Sciatic nerve (tissue), 2 donors: Measurements from ENCODE around the gene VAT1L. TPM values are rescaled to one million over a fixed set of nuclear protein-coding genes. Genes with fewer than 3 reads are reported as not detected.

Experiments used
- ATAC-seq: fragments of 200-7000 bp; cut with Tn5 transposase; one replicate; pipeline ENCODE4 v1.9.1; 2020; ENCODE audit warnings: mild to moderate bottlenecking, moderate library complexity
- DNase-seq: peaks from one replicate; pipeline ENCODE4 v3.0.0-alpha.2; 2020; ENCODE audit warnings: low spot score
- intact Hi-C: fragments of 100-400 bp; cut with DNase I; formaldehyde crosslinking; loops from one replicate; pipeline ENCODE4 v1.14.2; 2022
- total RNA-seq: library from RNA; stranded (reverse); fragmentation: NEBNext Ultra II Directional; extraction: Animal tissue kit (Norgen Biotek cat#: 25700); gene quantifications from one replicate; pipeline ENCODE4 v1.2.1, GENCODE V29; 2021
- donor health status: DM: no; HTN: no; CAD: no.
- donor health status: DM: no; HTN: no; CAD: no.

Gene VAT1L
- total RNA-seq, 1 donor from 2014 or later, result 36.1 TPM

DNA sequence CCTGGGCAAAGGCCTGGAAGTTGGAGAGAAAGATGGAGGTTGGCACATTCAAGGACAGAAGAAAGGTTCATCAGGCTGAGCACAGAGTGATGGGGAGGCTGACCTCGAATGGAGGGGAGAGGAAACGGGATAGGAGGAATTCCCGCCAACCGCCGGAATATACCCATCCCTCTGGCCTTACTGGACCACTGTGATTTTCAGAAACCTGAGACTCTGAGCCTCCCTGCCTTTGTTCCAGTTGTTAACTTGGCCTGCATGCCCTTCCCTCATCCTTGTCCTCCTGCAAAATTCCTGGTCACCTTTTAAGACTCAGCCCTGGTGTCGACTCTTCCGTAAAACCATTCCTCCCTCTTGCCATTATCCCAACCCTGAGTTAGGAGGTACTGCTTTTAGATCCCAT, 107.6 kb downstream of the VAT1L start:
- intact Hi-C loops, result no loop called here
- ATAC-seq (no peak), DNase-seq (no peak)

DNA sequence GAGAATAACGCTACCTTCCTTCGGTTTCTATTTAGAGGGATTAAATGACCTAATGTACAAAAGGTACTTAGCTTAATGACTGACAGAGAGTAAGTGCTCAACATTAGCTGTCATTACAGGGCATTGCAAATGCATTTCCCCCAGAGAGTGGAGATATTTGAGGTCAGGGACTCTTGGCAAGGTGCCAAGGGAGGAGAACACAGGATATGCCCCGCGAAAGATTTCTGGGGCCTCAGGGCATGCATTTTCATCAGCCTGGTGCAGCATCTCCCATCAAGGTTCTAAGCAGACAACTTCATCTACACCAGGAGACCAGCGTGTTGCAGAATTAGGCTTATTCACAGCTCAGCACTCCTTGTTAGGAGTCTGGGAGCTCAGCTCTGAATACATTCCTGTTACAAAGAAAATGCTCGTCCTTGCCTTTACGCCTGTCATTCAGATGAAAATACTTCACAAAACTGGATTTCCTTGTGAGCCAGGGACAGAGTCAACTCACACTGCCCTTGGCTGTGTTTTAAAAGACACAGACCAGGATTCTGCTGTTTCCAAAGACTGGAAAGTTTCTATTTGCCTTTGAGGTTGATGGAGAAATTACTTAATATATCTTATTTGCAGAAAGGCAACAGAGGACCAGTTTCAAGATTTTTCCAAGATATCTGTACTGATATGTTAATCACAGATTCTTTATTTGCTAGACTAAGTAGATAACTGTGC, 108.2 kb downstream of the VAT1L start:
- no peak for ATAC-seq
- no peak for DNase-seq
- intact Hi-C loops, result no loop called here

DNA sequence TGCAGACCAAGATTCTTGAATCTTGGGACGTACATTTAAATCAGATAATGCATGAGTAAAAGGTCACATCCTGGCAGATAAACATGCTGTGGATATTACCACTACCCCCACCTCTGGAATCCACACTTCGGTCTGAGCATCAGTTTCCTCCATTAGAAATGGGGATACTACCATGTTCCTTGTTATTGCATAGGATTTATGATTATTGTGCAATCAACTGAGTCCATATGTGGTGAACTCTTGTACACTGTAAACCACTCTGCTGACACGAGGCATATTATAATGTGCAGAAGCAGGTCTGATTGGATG, 108.7 kb downstream of the VAT1L start:
- ATAC-seq (no peak), DNase-seq (no peak)
- intact Hi-C loops, result no loop called here

DNA sequence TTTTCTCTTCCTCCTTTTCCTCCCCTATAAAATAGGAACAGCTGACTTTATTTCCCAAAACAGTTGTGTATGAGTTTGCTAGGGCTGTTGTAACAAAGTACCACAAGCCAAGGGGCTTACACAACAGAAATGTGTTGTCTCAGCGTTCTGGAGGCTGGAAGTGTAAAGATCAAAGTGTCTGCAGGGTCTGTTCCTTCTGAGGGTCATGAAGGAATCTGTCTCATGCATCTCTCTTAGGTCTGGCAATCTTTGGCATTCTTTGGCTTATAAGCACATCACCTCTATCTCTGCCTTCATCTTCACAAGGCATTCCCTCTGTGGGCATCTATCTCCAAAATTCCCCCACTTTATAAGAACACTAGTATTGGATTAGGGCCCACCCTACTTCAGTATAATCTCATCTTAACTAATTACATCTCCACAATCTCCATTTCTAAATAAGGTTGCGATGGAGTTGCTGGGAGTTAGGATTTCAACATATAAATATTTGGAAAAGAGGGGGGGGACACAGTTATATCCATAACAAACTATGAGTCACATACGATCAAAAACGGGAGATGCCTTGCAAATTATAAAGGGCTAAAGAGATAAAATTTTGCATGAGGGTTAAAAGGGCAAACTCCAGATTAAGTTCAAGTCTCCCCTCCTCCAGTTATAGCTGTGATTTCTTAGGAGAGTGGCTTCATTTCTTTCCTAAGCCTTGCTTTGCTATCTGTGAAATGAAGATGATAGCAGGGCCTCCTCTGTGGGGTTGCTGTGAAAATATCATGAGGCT, 109.7 kb downstream of the VAT1L start:
- DNase-seq, result no peak
- intact Hi-C loops, result no loop called here
- no peak for ATAC-seq

DNA sequence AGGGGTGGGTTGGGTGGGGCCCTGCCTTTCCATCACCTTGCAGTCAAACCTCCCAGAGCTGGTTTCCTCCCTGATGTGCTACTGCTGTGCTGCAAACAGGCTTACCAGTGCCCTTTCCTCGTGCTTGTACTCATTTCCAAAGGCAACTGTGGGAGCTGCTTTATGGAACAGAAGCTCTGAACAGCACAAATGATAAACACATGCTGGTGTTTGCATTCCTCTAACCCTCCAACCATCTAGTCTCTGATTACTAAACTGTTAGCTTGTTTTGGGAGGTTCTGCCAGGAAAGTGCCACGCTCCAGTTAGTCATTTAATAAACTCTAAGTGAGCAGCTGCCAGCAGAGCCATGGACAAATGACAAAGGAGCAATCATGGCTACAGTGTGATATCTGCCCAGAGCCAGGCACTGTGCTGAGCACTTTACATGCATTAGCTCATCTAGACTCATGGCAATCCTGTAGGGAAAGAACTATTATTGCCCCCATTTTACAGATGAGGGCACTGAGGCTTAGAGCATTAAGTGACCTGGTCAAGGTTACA, 110.4 kb downstream of the VAT1L start:
- intact Hi-C loops, result no loop called here
- ATAC-seq (peak; percentile 15), DNase-seq (no peak)

DNA sequence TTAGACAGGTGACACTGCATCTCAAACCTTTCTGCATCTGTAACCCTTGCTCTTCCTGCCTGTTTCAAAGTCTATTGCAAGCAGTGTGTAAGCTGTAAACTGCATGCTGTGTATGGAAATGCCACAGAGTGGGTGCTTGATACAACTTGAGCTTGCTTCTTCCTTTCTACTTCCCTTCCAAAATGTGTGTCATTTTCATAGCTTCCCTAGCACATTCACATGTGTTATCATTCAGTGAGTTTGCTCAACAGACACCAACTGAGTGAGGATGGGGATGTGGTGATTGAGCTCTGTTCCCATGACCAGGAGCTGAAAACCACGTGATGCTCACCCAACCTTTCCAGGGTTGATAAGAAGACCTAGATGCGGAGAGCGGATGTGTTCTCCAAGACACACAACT, 111.1 kb downstream of the VAT1L start:
- no peak for DNase-seq
- intact Hi-C loops, result no loop called here
- ATAC-seq, result no peak

DNA sequence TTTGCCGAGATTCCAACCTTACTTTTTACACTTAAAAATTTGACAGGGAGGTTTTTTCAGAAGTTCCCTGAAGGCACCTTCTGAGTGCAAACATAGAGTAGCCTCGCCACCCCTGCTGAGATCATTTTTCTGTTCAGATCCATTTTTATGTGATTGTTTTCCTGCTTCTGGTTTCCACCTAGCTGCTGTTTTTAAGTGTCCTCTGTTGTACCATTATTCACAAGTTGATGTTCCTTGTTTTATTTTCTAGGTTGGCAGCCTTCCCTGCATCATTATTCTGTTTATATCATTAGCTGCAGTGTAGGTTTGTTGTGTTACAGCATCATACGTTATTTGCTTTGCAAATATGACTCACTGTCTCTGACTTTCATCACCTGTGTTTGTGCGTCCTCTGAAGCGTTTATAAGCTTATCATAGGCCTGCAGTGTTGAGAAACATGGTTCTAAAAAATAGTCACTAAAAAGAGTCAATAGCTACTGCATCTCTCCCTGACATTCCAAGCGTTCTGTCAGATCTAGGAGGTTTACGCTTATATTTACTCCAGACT, 117.1 kb downstream of the VAT1L start:
- no peak for ATAC-seq

DNA sequence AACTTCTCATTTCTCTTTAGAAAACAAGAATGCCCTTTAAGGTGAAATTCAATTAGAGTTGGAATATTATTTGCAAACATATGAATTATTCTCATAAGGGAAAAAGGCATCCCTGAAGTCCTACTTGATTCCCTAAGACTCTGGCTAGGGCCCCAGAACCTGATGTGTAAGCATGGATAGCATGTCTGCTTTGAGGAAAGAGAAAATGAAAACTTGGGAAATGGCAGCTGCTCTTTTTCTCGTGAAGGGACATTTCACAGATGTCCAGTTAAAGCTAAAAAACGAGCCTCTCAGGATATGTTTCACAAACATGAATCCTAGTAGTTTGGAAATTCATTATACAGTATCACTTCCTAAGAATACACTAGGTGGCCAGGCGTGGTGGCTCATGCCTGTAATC, 121.7 kb downstream of the VAT1L start:
- DNase-seq, result no peak
- intact Hi-C loops, result no loop called here
- no peak for ATAC-seq

More for the DNA sequence above, 117.1 kb downstream of the VAT1L start:
- intact Hi-C loops, result no loop called here
- DNase-seq, result no peak

DNA sequence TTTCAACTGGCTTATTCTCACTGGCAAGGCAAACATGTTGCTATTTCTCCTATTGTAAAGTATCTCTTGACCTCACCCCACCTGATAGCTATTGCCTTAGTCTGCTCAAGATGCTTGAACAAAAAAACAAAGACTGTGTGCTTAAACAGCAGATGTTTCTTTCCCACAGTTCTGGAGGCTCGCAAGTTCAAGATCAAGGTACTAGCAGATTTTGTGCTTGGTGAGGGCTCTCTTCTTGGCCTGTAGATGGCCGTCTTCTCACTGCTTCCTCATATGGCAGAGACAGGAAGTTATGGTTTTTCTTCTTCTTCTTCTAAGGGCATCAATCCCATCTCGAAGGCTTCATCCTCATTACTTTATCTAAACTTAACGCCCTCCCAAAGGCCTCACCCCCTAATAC, 124.3 kb downstream of the VAT1L start:
- intact Hi-C loops, result no loop called here
- ATAC-seq (no peak), DNase-seq (no peak)

DNA sequence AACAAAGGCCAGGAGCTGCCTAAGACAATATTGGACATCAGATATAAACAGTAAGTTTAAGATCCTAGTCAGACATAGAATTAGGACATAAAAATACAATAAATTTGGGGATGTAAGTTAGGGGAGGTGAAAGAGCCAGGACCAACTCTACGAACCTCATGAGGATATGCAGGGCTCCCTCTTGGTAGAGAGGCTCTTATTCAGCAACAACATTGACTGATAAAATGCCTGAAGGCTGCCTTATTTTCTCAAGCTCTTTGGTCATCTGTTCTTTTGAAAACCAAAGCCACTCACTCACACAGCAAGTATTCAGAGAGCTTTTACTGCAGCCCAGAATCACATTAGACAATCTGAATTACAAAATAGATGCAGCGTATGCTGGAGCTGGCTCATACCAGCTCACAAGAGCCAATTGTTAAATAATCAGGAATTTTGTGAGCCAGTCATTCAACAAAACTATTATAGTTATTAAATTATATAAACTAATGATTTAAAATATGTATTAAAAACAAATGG, 125.4 kb downstream of the VAT1L start:
- DNase-seq (no peak), ATAC-seq (no peak)
- intact Hi-C loops, result no loop called here

DNA sequence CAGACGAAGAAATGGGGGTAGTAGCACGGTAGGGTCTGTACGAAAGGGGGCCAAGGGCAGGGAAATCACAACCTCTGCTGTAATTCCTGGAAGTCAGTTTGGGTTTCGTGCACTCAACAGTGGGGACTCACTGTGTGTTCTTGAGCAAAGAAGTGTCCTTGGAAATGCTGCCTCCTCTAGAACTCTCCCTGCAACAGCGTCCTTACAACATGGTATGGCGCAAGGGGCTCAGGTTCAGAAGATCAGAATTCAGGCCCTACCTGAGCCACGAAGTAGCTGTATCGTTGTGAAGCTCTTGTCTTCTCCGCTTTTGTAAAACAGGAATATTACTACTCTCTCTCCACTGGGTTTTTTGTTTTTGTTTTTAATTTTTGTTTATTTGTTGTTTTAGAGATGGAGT, 127.7 kb downstream of the VAT1L start:
- ATAC-seq (no peak), DNase-seq (no peak)
- intact Hi-C loops, result no loop called here

DNA sequence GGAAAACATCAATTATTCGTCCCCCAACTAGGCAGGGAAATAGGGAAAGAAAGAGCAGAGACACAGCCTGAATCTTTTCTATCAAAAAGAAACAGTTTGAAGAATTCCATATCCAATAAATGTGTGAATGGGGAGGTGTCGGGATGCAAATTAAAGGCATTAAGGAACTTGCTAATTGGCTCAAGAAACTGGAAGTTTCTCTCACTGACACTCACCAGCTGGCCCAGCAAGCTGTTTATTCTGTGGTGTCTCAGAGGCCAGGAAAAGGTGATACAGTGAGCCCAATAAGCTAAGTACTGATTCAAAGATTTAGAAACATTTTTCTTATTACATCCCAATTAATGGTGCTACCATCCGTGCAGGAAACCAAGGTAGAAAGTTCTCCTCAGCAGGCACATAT, 129.6 kb downstream of the VAT1L start:
- ATAC-seq (no peak), DNase-seq (no peak)
- intact Hi-C loops, result no loop called here

DNA sequence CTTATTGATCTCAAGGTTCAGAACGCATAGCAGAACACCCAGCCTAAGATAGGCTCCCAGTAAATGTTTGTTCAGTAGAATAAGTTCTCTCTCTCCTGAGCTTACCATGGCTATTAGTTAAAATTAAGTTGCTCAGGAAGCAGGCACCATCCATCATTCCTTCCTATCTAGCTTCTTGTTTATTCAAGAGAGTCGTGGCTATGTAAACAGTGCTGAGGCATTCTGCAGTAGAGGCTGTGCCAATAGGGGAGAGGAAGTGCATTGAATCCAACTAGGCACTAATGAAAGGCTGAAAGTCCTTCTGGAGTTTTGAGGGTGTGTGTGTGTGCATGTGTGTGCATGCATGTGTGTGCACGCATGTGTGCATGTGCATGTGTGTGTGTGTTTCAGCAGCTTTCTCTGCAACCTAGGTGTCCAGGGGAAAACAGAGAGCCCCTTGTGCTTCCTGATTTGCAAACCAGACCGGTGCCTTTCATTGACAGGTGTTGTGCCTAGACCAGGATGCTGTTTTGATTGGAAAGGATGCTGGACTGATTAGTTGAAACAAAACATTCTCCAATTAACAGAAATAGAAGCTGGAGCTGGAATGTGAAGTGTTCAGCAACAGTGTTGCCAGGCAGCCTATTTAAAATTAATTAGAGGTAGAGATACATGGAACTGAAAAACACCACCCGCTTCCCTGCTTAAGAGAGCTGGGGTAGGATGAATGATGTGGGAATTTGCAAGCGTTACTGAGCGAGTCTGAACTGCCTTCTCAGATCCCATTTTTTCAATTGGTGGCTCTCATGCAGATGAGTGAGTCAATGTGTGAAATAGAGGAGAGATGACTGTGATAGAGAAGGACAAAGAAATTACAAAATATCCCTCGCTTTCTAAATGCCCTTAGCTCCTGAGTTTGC, 130.7 kb downstream of the VAT1L start:
- no peak for ATAC-seq
- no peak for DNase-seq
- intact Hi-C loops, result no loop called here

DNA sequence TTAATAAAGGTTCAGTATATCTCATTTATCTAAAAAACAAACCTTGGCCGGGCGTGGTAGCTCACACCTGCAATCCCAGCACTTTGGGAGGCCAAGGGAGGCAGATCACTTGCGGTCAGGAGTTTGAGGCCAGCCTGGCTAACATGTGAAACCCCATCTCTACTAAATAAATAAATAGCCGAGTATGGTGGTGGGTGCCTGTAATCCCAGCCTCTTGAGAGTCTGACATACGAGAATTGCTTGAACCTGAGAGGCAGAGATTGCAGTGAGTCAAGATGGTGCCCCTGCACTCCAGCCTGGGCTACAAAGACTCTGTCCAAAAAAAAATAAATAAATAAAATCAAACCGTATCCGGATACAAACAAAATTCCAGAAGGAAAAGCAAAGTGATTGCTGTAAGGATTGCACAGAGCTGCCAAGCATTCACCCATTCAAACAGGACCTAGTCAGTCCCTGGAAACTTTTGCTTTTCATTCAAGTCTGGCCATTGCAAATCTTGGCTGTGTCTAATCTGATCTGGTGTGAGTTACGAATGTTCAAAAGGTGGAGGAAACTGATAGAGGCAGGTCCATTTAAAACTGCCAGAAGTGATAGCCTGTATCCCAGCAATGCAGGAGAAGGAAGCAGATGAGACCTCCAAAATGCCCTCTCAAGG, 131.5 kb downstream of the VAT1L start:
- intact Hi-C loops, result no loop called here
- no peak for ATAC-seq
- no peak for DNase-seq

DNA sequence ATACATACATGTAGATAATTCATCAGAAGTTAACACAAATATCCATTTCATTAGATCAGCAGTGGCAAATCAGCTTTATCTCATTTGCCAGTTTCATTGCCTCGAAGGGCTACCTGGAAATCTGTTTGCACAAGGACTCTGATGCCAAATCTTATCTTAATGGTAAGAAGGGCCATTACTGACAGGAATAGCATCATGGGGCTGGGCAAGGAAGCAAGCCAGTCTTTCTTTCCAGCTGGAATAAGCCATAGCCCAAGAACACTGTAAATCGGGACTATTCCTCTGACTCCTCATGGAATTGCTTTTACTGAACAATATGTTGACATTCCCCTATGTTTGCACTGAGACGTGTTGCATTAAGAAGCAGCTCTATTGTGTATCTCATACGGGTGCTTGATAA, 132.6 kb downstream of the VAT1L start:
- no peak for DNase-seq
- ATAC-seq, result no peak
- intact Hi-C loops, result no loop called here

DNA sequence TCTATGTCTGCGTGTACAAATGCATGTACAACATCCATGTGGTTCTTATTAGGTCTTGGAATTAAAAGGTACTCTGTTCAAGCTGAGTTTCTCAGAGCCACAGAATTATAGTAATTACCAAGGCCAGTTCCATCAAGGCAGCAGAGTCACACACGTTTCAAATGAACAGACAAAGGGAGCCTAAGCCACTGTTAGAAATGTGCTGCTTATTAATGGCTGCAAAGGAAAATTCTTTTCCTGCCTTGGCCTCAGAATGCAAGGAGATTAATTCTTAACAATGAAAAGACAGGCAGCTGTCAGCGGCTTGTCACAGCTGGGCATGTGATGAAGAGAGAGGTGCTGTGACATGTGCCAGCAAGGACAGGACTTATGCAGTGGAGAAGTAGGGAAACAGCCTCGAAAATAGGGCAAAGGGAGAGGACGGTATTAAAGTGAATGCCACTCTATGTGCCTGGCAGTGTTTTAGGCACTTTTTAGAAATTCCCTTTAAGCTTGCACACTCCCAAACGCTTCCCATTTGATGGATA, 133.9 kb downstream of the VAT1L start:
- intact Hi-C loops, result no loop called here
- no peak for ATAC-seq
- DNase-seq, result no peak

DNA sequence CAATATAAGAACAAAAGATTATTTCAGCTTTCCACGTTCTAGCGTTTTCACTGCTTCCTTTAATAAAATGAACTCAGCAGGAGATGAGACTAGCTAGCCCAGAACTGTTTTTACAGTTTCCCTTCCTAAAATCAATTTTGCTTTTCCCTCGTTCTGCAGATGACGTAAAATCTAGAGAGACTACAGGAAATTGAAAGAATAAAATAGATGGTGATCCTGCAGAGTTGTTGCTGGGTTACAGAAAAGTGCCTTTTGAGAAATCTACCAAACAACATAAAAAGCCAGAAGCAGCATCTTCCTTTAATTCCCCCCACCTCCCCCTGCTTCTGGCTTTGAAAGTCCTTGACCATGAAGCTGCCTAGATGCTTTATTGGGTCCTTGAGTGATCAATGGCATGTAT, 137.2 kb downstream of the VAT1L start:
- no peak for ATAC-seq
- intact Hi-C loops, result no loop called here
- no peak for DNase-seq

DNA sequence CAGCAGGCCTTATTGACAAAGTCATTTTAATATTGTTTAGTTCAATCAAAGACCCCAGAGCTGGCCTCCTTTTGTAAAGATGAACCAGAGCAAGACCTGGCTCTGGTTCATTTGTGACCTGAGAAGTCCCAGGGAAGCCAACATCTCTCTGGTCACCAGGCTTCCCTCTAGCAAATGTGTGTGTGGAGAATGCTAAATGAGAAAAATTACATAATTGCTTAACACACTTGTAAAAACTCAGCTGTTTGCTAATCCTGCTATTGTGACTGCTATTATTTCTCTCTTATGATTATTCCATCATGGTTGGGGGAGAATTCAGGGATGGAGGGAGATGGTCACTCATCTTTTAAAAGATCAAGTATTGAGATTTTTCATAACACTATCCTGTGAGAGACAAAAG, 139.7 kb downstream of the VAT1L start:
- no peak for ATAC-seq
- no peak for DNase-seq
- intact Hi-C loops, result no loop called here

DNA sequence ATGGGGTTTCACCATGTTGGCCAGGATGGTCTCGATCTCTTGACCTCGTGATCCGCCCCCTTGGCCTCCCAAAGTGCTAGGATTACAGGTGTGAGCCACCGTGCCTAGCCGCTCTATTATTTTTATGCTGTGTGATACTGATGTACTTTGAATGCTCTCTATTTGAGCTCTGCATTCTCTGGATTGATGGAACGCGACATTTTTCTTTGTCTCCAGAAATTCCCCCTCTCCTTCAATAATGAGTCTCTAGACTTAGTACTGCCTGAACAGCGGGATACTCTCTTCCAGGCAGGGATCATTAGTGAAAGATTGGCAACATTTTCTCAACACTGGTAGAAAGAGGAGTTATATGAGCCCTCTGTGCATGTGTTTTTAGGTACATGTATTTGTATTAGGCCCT, 140.6 kb downstream of the VAT1L start:
- DNase-seq (no peak), ATAC-seq (no peak)
- intact Hi-C loops, result no loop called here
